A673 (cell line): Measurements from ENCODE around the gene HAND1. TPM values are rescaled to one million over a fixed set of nuclear protein-coding genes. Genes with fewer than 3 reads are reported as not detected.

Source experiments
- BruUV-seq: library from RNA; stranded (reverse); fragments of 400-500 nt; replicated peaks from 2 replicates; lab custom pipeline; 2021; lab: Mats Ljungman, UMichigan
- CTCF ChIA-PET: fragments of 300-600 bp; sonication (Branson Sonifier 250); formaldehyde crosslinking; loops from one replicate; lab custom pipeline; 2022; ENCODE audit warnings: antibody characterized with exemption; lab: Charles Lee
- POLR2A ChIA-PET: fragments of 300-600 bp; sonication (Branson Sonifier 250); formaldehyde crosslinking; loops from one replicate; lab custom pipeline; 2022; ENCODE audit warnings: antibody characterized with exemption; ENCODE audit not compliant: low non-redundant PET; lab: Charles Lee
- DNase-seq: peaks from one replicate; pipeline ENCODE4 v3.0.0-alpha.2; 2015; ENCODE audit warnings: low spot score
- H3K27ac ChIP-seq: fragments of 200-600 bp; sonication (generic); 2 replicates; pipeline ENCODE4 v1.5.1; 2016; ENCODE audit warnings: mixed run types, low read depth, mild to moderate bottlenecking, mixed read lengths, antibody characterized with exemption, low read length; ENCODE audit not compliant: poor library complexity, severe bottlenecking
- H3K27me3 ChIP-seq: fragments of 200-600 bp; sonication (generic); replicated peaks from 2 replicates; pipeline ENCODE4 v1.6.1; 2017; ENCODE audit warnings: mixed run types, low read depth, mild to moderate bottlenecking, mixed read lengths, antibody characterized with exemption, low read length; ENCODE audit not compliant: insufficient read depth, poor library complexity
- H3K36me3 ChIP-seq: fragments of 200-600 bp; sonication (generic); 2 replicates; pipeline ENCODE4 v1.6.1; 2016; ENCODE audit warnings: mixed run types, mild to moderate bottlenecking, mixed read lengths, antibody characterized with exemption, low read length; ENCODE audit not compliant: insufficient read depth, poor library complexity, severe bottlenecking
- H3K4me1 ChIP-seq: fragments of 200-600 bp; sonication (generic); 2 replicates; pipeline ENCODE4 v1.6.1; 2017; ENCODE audit warnings: mixed run types, mild to moderate bottlenecking, mixed read lengths, antibody characterized with exemption, low read length; ENCODE audit not compliant: insufficient read depth, poor library complexity, severe bottlenecking
- H3K4me3 ChIP-seq: fragments of 200-600 bp; sonication (generic); 2 replicates; pipeline ENCODE4 v1.5.1; 2016; ENCODE audit warnings: low read depth, mixed run types, mild to moderate bottlenecking, mixed read lengths, low read length; ENCODE audit not compliant: poor library complexity, severe bottlenecking
- H3K9me3 ChIP-seq: fragments of 200-600 bp; sonication (generic); 2 replicates; pipeline ENCODE4 v1.6.1; 2016; ENCODE audit warnings: mixed run types, low read depth, mild to moderate bottlenecking, mixed read lengths, antibody characterized with exemption, low read length; ENCODE audit not compliant: poor library complexity, severe bottlenecking
- CTCF ChIP-seq: fragments of 300-800, 200-600 bp; sonication (generic); conservative IDR thresholded peaks from 2 replicates; pipeline ENCODE4 v1.5.1; 2017; ENCODE audit warnings: low read depth, mild to moderate bottlenecking, antibody characterized with exemption, low read length, moderate library complexity, mixed read lengths
- EZH2 ChIP-seq: fragments of 200-600 bp; sonication (generic); IDR thresholded peaks from 2 replicates; pipeline ENCODE4 v1.6.1; 2017; ENCODE audit warnings: borderline replicate concordance, low read depth, mild to moderate bottlenecking, mixed read lengths, antibody characterized with exemption, low read length; ENCODE audit not compliant: poor library complexity, severe bottlenecking
- intact Hi-C: fragments of 100-400 bp; cut with micrococcal nuclease; formaldehyde crosslinking; loops from one replicate; pipeline ENCODE4 v1.10.0; 2022; ENCODE audit not compliant: unreplicated experiment
- total RNA-seq: library from RNA; stranded (reverse); gene quantifications from 2 replicates; pipeline ENCODE4 v1.2.3, GENCODE V29; 2021

The HAND1 gene
- total RNA-seq, 1 experiment from 2014 or later = not detected

- Histone ChIP-seq H3K9me3 (no peaks in the 10 kb centered on the region), H3K36me3 (no peaks in the 10 kb centered on the region), H3K4me3 (peak overlapping the region; percentile 31), H3K27me3 (peaks cover 100% of the 10 kb centered on the region), H3K4me1 (peaks cover 4% of the 10 kb centered on the region), H3K27ac (no peak overlapping the region)
- POLR2A ChIA-PET = no interaction called here
- intact Hi-C loops = no loop called here
- BruUV-seq = no TSS peak
- no peak for TF ChIP-seq CTCF
- TF ChIP-seq EZH2 = no peak
- CTCF ChIA-PET = no interaction called here
- DNase-seq = no peak
Measured at GRCh38 chr5:154478752-154479159, 729 bp upstream of the HAND1 start.

GRCh38 chr5:154477382-154478223 is 424 bp downstream of the HAND1 start:
- intact Hi-C loops = no loop called here
- Histone ChIP-seq H3K27me3 (peaks cover 100% of the 10 kb centered on the region), H3K4me1 (peaks cover 4% of the 10 kb centered on the region), H3K27ac (no peak overlapping the region), H3K4me3 (peak overlapping the region; percentile 31), H3K36me3 (no peaks in the 10 kb centered on the region), H3K9me3 (no peaks in the 10 kb centered on the region)
- DNase-seq = no peak
- TF ChIP-seq CTCF (no peak), EZH2 (peak; percentile 93)
- no TSS peak for BruUV-seq
- ChIA-PET POLR2A (no interaction called here), CTCF (interaction anchor here (0.6 kb wide), 2 partner anchors 115 to 759 kb away, joined by 3 to 9 read pairs; no protein-coding TSS in a partner anchor)

GRCh38 chr5:154476354-154477205 is 1.4 kb downstream of the HAND1 start:
- TF ChIP-seq CTCF (no peak), EZH2 (no peak)
- peaks cover 4% of the 10 kb centered on the region for H3K4me1 ChIP-seq
- DNase-seq = no peak
- H3K9me3 ChIP-seq = no peaks in the 10 kb centered on the region
- no peaks in the 10 kb centered on the region for H3K36me3 ChIP-seq
- ChIA-PET CTCF (no interaction called here), POLR2A (no interaction called here)
- H3K4me3 ChIP-seq = no peak overlapping the region
- intact Hi-C loops = no loop called here
- no peak overlapping the region for H3K27ac ChIP-seq
- H3K27me3 ChIP-seq = peaks cover 100% of the 10 kb centered on the region
- BruUV-seq = no TSS peak
